Liver (tissue), 3 donors: ENCODE results near the gene GIT2.

Source experiments
- EGR1 ChIP-seq, 2 donors: IDR thresholded peaks; 2 replicates each; pipeline ENCODE4 v1.6.1; 2016 to 2018; ENCODE audit warnings: antibody characterized with exemption in 2 of 2, low read depth in 2 of 2
- FOXA2 ChIP-seq: IDR thresholded peaks from 2 replicates; pipeline ENCODE4 v1.6.1; 2016; ENCODE audit warnings: antibody characterized with exemption
- GABPA ChIP-seq, 2 donors: IDR thresholded peaks in 1 of 2; conservative IDR thresholded peaks in 1 of 2; 2 replicates each; pipeline ENCODE4 v1.6.1; 2016; ENCODE audit warnings: antibody characterized with exemption in 2 of 2, mild to moderate bottlenecking in 1 of 2, moderate library complexity in 1 of 2
- NR2F2 ChIP-seq: IDR thresholded peaks from 2 replicates; pipeline ENCODE4 v1.6.1; 2016; ENCODE audit warnings: antibody characterized with exemption
- RAD21 ChIP-seq, 2 donors: IDR thresholded peaks; 2 replicates each; pipeline ENCODE4 v1.6.1; 2016; ENCODE audit warnings: antibody characterized with exemption in 2 of 2, mild to moderate bottlenecking in 2 of 2
- REST ChIP-seq: IDR thresholded peaks from 2 replicates; pipeline ENCODE4 v1.6.1; 2016; ENCODE audit warnings: antibody characterized with exemption, mild to moderate bottlenecking
- RXRA ChIP-seq, 2 donors: IDR thresholded peaks; 2 replicates each; pipeline ENCODE4 v1.6.1; 2017 to 2018; ENCODE audit warnings: antibody characterized with exemption in 2 of 2, mild to moderate bottlenecking in 1 of 2
- SP1 ChIP-seq: IDR thresholded peaks from 2 replicates; pipeline ENCODE4 v1.6.1; 2018; ENCODE audit warnings: antibody characterized with exemption, mild to moderate bottlenecking
- YY1 ChIP-seq: IDR thresholded peaks from 2 replicates; pipeline ENCODE4 v1.6.1; 2016; ENCODE audit warnings: antibody characterized with exemption, mild to moderate bottlenecking
- ZBTB33 ChIP-seq: IDR thresholded peaks from 2 replicates; pipeline ENCODE4 v1.6.1; 2016; ENCODE audit warnings: antibody characterized with exemption
- TF ChIP-seq, protein P1 (sequence below): fragments of 150-350 bp; IDR thresholded peaks from 2 replicates; pipeline ENCODE4 v1.5.1; 2017; ENCODE audit warnings: improper control_type of control experiment, low read depth, low read length; ENCODE audit not compliant: missing input control
- TF ChIP-seq, protein P2 (sequence below): IDR thresholded peaks from 2 replicates; pipeline ENCODE4 v1.6.1; 2016; ENCODE audit warnings: antibody characterized with exemption
- donor health status: healthy.
- donor health status: healthy.

- no peak for TF ChIP-seq EGR1 (IDR thresholded peaks at IDR 0.05; ENCODE audit: low read depth in 2 of 2)
- TF ChIP-seq, protein P1, sequence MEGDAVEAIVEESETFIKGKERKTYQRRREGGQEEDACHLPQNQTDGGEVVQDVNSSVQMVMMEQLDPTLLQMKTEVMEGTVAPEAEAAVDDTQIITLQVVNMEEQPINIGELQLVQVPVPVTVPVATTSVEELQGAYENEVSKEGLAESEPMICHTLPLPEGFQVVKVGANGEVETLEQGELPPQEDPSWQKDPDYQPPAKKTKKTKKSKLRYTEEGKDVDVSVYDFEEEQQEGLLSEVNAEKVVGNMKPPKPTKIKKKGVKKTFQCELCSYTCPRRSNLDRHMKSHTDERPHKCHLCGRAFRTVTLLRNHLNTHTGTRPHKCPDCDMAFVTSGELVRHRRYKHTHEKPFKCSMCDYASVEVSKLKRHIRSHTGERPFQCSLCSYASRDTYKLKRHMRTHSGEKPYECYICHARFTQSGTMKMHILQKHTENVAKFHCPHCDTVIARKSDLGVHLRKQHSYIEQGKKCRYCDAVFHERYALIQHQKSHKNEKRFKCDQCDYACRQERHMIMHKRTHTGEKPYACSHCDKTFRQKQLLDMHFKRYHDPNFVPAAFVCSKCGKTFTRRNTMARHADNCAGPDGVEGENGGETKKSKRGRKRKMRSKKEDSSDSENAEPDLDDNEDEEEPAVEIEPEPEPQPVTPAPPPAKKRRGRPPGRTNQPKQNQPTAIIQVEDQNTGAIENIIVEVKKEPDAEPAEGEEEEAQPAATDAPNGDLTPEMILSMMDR = no peak
- TF ChIP-seq, protein P2, sequence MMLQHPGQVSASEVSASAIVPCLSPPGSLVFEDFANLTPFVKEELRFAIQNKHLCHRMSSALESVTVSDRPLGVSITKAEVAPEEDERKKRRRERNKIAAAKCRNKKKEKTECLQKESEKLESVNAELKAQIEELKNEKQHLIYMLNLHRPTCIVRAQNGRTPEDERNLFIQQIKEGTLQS = no peak
- no peak for TF ChIP-seq NR2F2
- TF ChIP-seq ZBTB33 = no peak
- TF ChIP-seq SP1 = no peak
- TF ChIP-seq YY1 = no peak
- TF ChIP-seq GABPA (IDR thresholded peaks at IDR 0.05 in 1 of 2, conservative IDR thresholded peaks at IDR 0.05 in 1 of 2) = no peak
- no peak for TF ChIP-seq RXRA (IDR thresholded peaks at IDR 0.05)
- TF ChIP-seq RAD21 (IDR thresholded peaks at IDR 0.05) = no peak
- no peak for TF ChIP-seq REST
- TF ChIP-seq FOXA2 = no peak
These were observed 27.4 kb downstream of the GIT2 start for GRCh38 chr12:109968801-109969200.
